ENCODE data around the gene MT1M. TPM values are rescaled to one million over a fixed set of nuclear protein-coding genes. Genes with fewer than 3 reads are reported as not detected.

Gene MT1M
- total and polyA plus RNA-seq, 10 donors, result 0.44 to 11.8 (median 3.6) TPM

GRCh38 chr16:56614549-56614991 is 17.9 kb upstream of the MT1M start:
- no peak for DNase-seq
- Histone ChIP-seq H3K4me3 (no peak overlapping the region), H3K36me3 (no peaks in the 10 kb centered on the region), H3K27me3 (replicated peaks in 1 of 7) (peaks cover 0 to 31% (median 11%) of the 10 kb centered on the region in 7 donors), H3K27ac (no peak overlapping the region), H3K9me3 (no peaks in the 10 kb centered on the region), H3K4me1 (peaks cover 14 to 39% (median 31%) of the 10 kb centered on the region in 6 donors)
- TF ChIP-seq, protein P1, sequence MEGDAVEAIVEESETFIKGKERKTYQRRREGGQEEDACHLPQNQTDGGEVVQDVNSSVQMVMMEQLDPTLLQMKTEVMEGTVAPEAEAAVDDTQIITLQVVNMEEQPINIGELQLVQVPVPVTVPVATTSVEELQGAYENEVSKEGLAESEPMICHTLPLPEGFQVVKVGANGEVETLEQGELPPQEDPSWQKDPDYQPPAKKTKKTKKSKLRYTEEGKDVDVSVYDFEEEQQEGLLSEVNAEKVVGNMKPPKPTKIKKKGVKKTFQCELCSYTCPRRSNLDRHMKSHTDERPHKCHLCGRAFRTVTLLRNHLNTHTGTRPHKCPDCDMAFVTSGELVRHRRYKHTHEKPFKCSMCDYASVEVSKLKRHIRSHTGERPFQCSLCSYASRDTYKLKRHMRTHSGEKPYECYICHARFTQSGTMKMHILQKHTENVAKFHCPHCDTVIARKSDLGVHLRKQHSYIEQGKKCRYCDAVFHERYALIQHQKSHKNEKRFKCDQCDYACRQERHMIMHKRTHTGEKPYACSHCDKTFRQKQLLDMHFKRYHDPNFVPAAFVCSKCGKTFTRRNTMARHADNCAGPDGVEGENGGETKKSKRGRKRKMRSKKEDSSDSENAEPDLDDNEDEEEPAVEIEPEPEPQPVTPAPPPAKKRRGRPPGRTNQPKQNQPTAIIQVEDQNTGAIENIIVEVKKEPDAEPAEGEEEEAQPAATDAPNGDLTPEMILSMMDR (IDR thresholded peaks at IDR 0.05 in 8 of 11, conservative IDR thresholded peaks at IDR 0.05 in 3 of 11), result no peak
- no peak for TF ChIP-seq POLR2A (IDR thresholded peaks at IDR 0.05)
- no peak for TF ChIP-seq POLR2AphosphoS5 (IDR thresholded peaks at IDR 0.05)
- intact Hi-C loops (cut with DNase I; ENCODE audit: low total_unique reads), result no loop called here

DNA sequence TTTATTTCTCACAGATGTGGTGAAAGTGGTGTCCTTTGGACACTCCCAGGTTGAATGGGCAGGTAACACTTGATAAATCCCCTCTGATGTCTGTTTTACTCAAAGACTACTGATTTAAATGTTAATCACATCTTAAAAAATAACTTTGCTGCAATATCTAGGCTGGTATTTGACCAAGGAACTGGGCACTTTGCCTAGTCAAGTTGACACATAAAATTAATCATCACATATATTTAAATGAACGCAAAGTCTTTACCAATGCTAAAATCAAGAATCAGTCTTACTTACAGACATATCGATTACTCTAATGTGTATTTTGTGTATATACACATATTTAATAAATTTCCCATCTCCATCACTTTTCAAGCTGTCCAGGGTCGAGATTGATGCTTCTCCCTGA is 17.1 kb upstream of the MT1M start:
- 85 to 92% (median 88%) methylated on average over 3 of the region's 3 CpGs for WGBS, 5 donors
- H3K4me1 ChIP-seq, result peaks cover 9 to 31% (median 24%) of the 10 kb centered on the region in 6 donors
- TF ChIP-seq POLR2AphosphoS5 (IDR thresholded peaks at IDR 0.05) (no peak), POLR2A (IDR thresholded peaks at IDR 0.05) (no peak)
- TF ChIP-seq, protein P1 (IDR thresholded peaks at IDR 0.05 in 8 of 11, conservative IDR thresholded peaks at IDR 0.05 in 3 of 11), result no peak
- no peak for DNase-seq
- intact Hi-C loops (cut with DNase I; ENCODE audit: low total_unique reads), result no loop called here
- no peak overlapping the region for H3K27ac ChIP-seq
- H3K9me3 ChIP-seq, result no peaks in the 10 kb centered on the region
- peaks cover 0 to 31% (median 11%) of the 10 kb centered on the region in 7 donors for H3K27me3 ChIP-seq (replicated peaks in 1 of 7)
- H3K36me3 ChIP-seq, result no peaks in the 10 kb centered on the region
- no peak overlapping the region for H3K4me3 ChIP-seq

GRCh38 chr16:56616608-56617211 is 15.7 kb upstream of the MT1M start:
- intact Hi-C loops (cut with DNase I; ENCODE audit: low total_unique reads), result no loop called here
- no peak for TF ChIP-seq POLR2AphosphoS5 (IDR thresholded peaks at IDR 0.05)
- TF ChIP-seq POLR2A (IDR thresholded peaks at IDR 0.05), result no peak
- TF ChIP-seq, protein P1 (IDR thresholded peaks at IDR 0.05 in 8 of 11, conservative IDR thresholded peaks at IDR 0.05 in 3 of 11), result no peak
- DNase-seq, result no peak
- no peaks in the 10 kb centered on the region for H3K9me3 ChIP-seq
- peak overlapping the region in 7 of 8 donors; percentile 29 to 64 (median 40) for H3K4me3 ChIP-seq
- H3K27me3 ChIP-seq (replicated peaks in 1 of 7), result peaks cover 0 to 31% (median 11%) of the 10 kb centered on the region in 7 donors
- H3K36me3 ChIP-seq, result no peaks in the 10 kb centered on the region
- peaks cover 0 to 17% (median 12%) of the 10 kb centered on the region in 6 donors for H3K4me1 ChIP-seq
- WGBS, 5 donors, result 39 to 52% (median 46%) methylated on average over 21 to 23 of the region's 23 CpGs
- H3K27ac ChIP-seq, result peak overlapping the region in 6 of 8 donors; percentile 21 to 62 (median 39)

- Histone ChIP-seq H3K4me1 (peaks cover 0 to 14% (median 11%) of the 10 kb centered on the region in 6 donors), H3K9me3 (no peaks in the 10 kb centered on the region), H3K27ac (peak overlapping the region in 6 of 8 donors; percentile 21 to 62 (median 39)), H3K36me3 (no peaks in the 10 kb centered on the region), H3K27me3 (replicated peaks in 1 of 7) (peaks cover 0 to 31% (median 11%) of the 10 kb centered on the region in 7 donors), H3K4me3 (peak overlapping the region in 7 of 8 donors; percentile 29 to 64 (median 40))
- intact Hi-C loops (cut with DNase I; ENCODE audit: low total_unique reads), result no loop called here
- 4 to 15% (median 6%) methylated on average over 27 to 41 of the region's 41 CpGs for WGBS, 5 donors
- TF ChIP-seq POLR2A (IDR thresholded peaks at IDR 0.05) (no peak), POLR2AphosphoS5 (IDR thresholded peaks at IDR 0.05) (peak; percentile 55 to 81 (median 77))
- TF ChIP-seq, protein P1 (IDR thresholded peaks at IDR 0.05 in 8 of 11, conservative IDR thresholded peaks at IDR 0.05 in 3 of 11), result peak in 1 of 11 experiments; percentile 6
- peak; percentile 85 for DNase-seq
Measured at GRCh38 chr16:56617212-56618085, 15.0 kb upstream of the MT1M start.
